Epithelial cell of prostate (primary cell): ENCODE measurements around the gene IL17C.

Source experiments
- DNase-seq: peaks from one replicate; pipeline ENCODE4 v3.0.0-alpha.2; 2011; ENCODE audit warnings: low read depth, low spot score
- H3K27ac ChIP-seq: fragments of 450-650 bp; 2 replicates; pipeline ENCODE4 v1.5.1; 2017; ENCODE audit warnings: mild to moderate bottlenecking

IL17C gene

DNA sequence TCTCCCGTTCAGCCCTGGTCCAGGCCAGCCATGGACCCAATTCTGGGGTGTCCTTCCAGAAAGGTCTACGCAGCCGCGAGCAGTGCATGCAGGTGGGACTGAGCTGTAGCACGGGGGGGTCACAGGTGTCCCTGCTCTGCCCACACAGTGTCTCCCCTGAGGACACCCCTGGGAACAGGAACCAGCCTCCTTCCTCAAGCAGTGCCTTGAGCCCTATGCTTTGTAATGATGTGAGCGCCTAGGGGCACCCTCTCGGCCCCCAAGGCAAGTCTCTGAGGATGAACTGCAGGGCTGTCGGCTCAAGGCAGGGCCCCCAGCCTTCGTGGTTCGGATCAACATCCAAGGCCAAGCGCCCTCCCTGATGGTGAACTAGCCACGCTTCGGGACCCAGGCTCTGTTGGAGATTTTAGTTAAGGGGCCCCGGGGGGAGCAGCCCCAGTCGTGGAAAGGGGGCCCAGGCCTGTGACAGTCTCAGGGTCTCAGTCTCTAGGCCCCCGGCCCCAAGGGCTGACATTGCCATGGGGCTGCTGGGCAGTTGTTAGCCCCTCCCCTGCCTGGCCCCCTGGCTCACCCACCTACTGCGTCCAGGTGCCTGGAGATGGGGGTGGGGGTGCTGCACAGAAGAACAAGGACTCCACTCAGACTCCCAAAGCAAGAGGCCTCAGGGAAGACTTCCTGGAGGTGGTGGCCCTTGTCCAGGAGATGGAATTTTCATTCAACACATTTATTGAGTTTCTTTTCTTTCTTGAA is 2.3 kb downstream of the IL17C start:
- DNase-seq, result no peak
- H3K27ac ChIP-seq, result no peak overlapping the region

GRCh38 chr16:88642881-88643643 is 4.7 kb downstream of the IL17C start:
- H3K27ac ChIP-seq, result no peak overlapping the region
- DNase-seq, result no peak

DNA sequence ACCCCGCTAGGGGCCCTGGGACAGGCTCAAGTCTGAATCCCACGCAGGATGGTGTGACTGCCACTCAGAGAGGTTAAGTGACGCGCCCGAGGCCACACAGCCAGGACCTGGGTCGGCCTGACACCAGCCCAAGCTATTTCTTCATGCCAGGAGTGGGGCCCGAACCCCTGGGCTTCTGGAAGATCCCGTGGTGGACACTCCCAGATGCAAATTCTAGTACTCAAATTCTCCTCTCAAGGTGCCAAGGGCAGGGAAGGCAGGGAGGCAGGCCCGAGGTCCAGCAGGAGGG is 5.2 kb downstream of the IL17C start:
- H3K27ac ChIP-seq, result no peak overlapping the region
- DNase-seq, result no peak

- no peak for DNase-seq
- no peak overlapping the region for H3K27ac ChIP-seq
These were observed 7.1 kb downstream of the IL17C start for GRCh38 chr16:88645455-88645854.

DNA sequence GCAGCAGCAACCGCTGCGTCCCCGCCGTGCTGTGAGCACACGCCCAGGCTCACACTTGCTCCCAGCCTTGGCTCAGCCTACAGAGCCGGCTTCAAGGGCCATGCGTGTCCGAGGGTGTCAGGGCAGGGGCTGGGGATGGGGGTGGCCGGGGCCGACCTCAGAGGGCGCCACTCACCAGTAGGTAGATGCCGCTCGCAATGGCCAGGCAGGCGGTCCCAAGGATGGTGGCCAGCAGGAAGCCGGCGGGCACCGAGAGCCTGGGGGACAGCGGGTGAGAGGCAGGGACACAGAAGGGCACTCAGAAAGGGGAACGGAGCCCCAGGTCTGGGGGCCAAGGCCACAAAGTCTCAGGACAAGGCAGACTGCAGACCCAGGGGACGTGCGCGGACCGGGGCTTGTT is 7.6 kb downstream of the IL17C start:
- H3K27ac ChIP-seq, result no peak overlapping the region
- DNase-seq, result no peak

- H3K27ac ChIP-seq, result no peak overlapping the region
- DNase-seq, result no peak
These were observed 8.1 kb downstream of the IL17C start for GRCh38 chr16:88646345-88647034.

DNA sequence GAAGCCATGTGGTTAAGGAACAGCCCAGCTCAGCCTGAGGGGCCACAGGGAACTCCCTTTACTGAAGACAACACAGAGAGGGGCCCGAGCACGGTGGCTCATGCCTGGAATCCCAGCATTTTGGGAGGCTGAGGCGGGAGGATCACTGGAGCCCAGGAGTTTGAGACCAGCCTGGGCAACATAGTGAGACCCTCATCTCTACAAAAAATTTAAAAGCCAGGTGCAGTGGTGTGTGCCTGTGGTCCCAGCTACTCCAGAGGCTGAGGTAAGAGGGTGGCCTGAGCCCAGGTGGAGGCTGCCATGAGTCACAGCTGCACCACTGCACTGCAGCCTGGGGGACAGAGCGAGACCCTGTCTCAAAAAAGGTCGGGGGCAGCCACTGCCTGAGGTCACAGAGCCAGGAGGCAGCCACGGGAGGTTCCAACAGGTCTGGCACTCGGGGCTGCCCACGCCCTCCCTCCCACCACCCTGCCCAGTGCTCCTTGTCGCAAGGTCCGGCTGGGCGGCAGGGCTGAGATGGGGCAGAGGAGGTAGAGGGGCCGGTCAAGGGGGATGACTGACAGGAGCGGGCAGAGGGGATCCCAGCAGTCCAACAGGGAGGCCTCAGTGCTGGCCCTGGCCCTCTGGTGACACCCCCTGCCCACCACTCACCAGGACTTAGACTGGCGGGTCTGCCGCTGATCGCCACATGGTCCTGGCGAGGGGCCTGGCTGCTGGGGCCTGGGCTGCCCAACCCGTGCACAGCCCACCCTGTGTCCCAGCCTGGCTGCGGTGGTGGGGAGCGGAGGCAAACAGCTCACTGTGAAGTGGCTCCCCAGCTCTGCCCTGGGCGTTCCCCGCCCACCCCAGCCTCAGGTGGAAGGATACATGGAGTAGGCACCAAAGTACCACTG is 9.1 kb downstream of the IL17C start:
- DNase-seq, result no peak
- H3K27ac ChIP-seq, result no peak overlapping the region

GRCh38 chr16:88649195-88649923 is 11.0 kb downstream of the IL17C start:
- no peak for DNase-seq
- H3K27ac ChIP-seq, result no peak overlapping the region

DNA sequence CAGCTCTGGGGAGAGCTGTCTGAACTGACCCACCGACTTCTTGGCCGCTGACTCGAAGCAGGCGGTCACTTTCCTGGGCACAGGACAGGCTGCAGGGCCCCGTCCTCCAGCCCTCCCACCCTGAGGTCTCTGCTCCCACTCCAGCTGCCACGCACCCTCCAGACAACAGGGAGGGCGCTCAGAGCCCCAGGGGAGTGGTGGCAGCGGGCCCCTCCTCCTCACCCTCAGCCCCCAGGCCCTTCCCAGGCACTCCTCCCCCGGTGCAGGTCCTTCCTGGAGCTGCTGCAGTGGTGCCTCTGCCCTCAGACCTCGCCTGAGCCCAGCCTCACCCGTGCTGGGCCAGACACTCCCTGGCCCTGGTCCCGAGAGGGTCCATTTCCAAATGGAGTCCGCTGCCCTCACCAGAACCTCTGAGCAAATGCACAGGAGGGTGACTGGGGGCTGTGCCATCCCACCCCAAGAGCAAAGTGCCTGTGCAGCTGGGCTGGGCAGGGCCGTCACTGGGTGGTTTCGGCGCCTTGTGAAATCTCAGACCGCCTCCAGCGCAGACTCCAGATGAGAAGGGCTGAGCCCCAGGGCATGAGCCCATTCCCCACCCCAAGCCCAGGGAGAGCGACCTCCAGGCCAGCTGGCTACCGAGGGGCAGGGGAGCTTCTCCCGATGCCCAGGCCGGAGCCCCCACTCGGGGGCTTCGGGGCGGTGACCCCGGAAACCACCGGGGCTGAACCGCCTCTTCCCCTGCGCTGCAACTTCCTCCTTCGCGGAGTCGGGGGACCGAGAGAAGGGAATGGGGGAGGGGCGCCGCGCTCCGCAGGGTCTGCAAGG is 11.8 kb downstream of the IL17C start:
- no peak for DNase-seq
- H3K27ac ChIP-seq, result no peak overlapping the region

GRCh38 chr16:88650749-88651275 is 12.4 kb downstream of the IL17C start, which contains the start of gene CYBA:
Gene CYBA (minus strand): TSS chr16:88651053. CDS start chr16:88651013, 40 bp downstream.
- no peak for DNase-seq
- no peak within 1 kb of the TSS for H3K27ac ChIP-seq

- no peak for DNase-seq
- H3K27ac ChIP-seq, result no peak overlapping the region
These were observed 13.1 kb downstream of the IL17C start for GRCh38 chr16:88651276-88651988.

GRCh38 chr16:88651989-88652761 is 13.8 kb downstream of the IL17C start:
- H3K27ac ChIP-seq, result no peak overlapping the region
- no peak for DNase-seq

DNA sequence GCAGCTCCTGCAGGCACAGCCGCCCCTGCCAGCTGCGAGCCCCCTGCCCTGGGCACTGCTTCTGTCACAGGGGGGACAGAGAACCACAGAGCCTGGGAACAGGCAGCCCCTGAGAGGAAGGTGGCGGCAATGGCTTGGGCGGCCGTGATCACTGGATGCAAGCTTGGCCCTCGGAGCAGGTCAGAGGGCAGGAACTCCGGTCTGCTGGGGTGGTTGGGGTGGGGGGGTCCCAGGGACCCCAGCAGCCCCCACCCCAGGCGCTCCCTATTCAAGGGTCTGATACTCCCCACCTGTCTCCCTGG is 14.3 kb downstream of the IL17C start:
- no peak for DNase-seq
- H3K27ac ChIP-seq, result no peak overlapping the region

- H3K27ac ChIP-seq, result no peak overlapping the region
- no peak for DNase-seq
These were observed 14.7 kb downstream of the IL17C start for GRCh38 chr16:88653101-88653500.

DNA sequence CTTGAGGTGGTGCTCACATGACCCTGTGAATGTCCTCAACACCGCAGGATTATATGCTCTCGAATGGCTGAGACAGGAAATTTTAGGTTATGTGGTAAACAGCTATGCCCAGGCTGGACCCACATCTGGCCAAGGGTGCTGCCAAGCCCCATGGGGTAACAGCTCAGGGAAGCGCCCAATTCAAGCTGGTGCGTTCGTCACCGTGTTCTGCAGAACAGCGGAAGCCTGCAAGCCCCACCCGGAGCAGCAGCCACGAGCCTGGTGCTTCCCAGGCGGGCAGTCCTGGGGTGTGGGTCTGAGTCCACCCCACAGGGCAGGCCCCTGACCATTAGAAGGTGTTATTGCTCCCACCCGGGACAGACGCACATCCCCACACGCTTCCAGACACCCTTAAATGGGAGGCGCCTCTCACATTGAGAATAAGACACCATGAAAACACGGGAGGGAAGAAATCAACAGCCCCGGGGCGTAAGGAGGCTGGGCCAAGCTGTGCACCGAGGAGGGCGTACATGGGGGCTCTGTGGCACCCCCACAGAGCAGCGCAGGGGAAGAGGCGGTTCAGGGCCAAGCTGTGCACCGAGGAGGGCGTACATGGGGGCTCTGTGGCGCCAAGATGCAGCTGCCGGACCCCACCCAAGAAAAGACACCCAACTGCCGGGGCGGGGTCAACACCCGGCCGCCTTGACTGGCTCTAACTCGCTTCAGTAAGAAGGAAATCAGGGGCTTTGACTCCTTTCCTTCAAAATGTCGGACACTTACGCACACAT is 15.4 kb downstream of the IL17C start:
- no peak for DNase-seq
- H3K27ac ChIP-seq, result no peak overlapping the region

DNA sequence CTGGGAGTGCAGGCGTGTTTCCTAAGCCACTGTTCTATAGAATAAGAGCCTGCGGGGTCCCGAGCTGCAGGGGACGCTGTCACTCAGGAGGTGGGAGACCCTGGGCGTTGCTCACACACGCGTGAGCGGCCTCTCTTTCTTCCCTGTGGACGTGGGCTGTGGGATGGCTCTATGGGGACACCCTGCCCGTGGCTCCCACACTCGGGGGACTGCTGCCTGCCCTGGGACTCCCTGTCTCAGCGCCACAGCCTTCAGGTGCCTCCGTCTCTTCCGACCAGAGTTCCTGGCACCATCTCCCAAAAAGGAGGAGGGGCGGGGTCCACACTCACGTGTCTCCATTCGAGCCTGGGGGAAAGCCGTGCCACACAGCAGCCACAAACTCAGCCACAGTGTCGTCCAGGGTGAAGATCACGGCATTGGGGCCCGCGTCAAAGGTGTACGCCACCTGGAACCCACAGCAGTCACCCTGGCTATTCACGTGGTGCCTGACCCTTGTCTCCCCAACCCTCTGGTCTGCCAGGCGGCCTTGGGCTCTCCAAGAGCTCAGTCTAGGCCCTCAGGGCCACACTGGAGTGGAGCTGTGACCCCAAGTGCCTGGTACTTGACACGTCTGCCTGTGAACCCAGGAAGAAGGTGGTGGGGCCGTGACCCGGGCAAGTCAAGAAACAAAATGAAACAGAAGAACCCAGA is 16.1 kb downstream of the IL17C start:
- no peak overlapping the region for H3K27ac ChIP-seq
- no peak for DNase-seq
